COLO668 (cell line): ENCODE results near the gene IQCF2.
A peak's percentile ranks its signal among the peaks of the same experiment; 100 is the strongest.
"Not testable (repeated sequence)": the region's sequence is repeated elsewhere in the genome, so short reads cannot be mapped to it uniquely, and the experiment has no call there.

ENCODE experiments used
- DNase-seq: peaks from one replicate; lab custom pipeline; 2025; ENCODE audit not compliant: unreplicated experiment; lab: John Stamatoyannopoulos, UW

The IQCF2 gene

DNA sequence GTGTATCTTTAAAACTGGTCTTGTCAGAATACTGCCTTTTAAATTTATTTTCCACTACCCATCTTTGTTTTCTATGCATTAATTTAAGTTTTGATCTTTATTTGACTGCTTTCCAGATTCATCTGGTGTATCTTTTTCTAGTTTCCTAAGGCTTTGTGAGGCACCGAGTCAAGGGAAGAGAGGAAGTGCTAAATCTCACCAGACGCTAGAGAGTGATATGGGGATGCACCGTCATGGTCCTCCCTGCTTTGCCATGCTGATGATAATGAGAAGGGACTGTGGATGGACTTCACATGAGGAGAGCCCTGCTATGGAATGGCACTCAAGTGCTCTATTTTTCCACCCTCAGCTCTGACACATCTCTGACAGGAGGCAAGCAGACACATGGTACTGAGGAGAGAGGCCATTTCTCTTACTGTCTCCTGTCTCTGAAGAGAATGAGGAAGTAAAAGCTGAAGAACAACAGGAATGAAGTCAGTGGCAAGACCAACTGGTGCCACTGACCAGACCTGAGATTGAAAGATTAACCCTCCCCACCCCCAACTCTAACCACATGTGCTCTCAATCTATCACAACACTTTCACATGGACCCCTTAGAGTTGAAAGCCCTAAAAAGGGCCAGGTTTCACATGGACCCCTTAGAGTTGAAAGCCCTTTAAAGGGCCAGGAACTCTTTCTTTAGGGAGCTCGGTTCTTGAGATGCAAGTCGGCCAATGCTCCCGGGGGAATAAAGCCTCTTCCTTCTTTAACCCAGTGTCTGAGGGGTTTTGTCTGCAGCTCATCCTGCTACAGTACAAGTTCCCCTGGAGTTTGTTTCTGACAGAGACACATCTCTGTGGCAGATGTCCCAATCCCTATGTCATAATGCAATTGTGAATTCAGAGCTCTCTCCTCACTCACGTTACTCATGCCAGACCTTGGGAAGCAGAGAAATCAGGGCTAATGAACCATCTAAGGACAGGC lies at the start of gene IQCF2:
IQCF2 (plus strand) TSS at position 913 of the 963 bp plus-strand sequence. CDS start 52 bp downstream, outside the sequence.
- no peak for DNase-seq

DNA sequence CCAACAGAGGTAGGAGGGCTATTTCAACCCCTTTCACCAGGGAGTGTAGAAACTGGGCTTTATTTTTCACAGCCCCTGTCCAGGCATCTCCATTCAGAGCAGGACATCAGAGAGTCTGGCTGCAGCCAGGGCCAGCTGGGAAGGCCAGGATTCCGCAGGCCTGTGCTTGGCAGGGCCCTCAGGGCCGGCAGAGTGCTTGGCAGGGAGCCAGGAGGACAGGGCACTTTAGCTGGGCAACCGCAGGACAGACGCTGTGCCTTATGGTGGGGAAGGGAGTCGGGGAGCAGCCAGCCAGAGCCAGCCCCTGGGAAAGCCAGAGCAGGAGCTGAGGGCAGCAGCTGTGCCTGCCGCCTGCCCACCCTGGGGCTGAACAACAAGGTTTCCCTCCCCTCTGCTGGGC lies 47.9 kb upstream of the IQCF2 start:
- peak; percentile 31 for DNase-seq

DNA sequence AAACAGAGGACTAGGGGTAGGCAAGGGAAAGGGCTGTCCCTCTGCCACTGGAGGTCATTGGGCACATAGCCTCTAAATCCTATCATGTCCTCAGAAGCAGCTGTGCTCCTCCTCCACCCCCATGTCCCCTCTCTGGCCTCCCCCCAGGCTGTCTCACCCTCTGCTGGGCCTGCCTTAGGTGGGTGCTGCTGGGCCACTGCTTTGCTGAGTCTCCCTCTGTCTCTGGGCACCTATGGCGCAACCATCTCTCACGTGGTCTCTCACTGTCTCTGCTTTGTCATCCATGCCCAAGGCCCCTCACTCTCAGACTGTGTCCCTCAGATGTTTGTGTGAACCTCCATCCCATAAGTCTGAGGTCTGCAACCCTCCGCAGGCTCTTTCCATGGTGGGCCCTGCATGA lies 47.4 kb upstream of the IQCF2 start:
- DNase-seq: no peak

DNA sequence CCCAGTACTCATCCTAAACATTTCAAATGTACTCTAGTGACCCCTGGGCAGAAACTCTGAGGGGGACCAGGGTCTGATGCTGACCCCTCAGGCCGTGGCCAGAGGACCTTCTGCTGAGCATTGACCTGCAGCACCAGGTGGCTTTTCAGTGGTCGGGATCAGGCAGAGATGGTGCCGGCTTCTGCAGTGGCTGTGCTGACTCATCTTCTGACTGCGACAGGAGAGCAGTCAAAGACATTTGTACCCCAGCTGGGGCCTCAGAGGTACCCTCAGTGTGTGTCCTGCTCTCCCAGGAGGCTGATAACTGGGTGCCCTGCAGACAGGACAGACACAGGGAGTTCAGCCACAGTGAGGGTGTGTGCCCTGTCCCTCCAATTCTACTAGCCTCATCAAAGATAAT lies 45.8 kb upstream of the IQCF2 start:
- DNase-seq: no peak

DNA sequence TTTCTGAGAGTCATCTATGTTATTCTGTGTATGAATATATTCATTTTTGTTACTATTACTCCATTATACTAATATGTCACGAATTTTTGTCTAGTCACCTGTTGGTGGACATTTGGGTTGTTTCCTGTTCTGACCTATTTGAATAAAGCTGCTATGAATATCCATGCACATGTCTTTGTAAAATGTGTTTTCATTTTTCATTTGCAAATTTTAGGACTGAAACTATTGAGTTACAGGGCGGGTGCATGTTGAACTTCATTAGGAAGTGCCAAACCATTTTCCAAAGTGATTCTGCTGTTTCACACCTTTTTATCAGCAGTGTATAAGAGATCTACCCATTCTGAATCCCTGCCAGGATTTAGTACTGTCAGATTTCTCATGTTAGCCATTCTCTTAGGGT lies 44.7 kb upstream of the IQCF2 start:
- no peak for DNase-seq

DNA sequence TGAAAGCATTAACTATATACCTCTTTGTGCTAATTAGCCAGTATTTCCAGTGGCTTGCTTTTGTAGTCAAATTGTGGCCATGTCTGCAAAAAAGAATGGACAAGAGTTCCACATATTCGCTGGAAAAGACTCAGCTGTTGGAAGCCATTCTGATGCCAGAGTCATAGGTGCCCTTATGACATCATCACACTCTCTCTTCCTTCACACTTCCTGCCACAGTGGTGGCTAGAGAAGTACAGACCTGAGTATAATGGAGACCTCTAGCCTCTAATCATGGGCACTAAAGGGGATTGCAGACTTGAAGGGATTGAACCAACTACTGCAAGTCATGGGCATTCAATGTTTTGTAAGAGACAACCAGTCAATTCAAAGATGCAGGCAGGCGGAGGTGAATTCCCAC lies 44.0 kb upstream of the IQCF2 start:
- no peak for DNase-seq

DNA sequence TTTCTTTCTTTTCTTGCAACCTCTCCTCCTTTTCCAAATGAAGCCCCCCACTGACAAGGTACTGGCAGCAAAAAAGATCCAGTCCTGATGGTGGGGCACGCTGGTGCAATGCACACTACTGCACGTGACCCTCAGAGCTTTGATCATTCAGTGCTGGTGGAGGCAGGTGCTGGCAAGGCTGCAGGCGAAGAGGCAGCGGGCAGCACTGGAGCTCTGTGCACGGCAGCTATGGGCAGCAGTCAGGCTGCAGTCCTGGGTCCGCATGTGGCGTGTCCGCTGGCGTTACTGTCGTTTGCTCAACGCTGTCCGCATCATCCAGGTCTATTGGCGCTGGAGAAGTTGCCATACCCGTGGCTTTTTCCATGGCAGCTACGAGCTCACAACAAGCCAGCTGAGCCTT lies 42.3 kb upstream of the IQCF2 start:
- no peak for DNase-seq

DNA sequence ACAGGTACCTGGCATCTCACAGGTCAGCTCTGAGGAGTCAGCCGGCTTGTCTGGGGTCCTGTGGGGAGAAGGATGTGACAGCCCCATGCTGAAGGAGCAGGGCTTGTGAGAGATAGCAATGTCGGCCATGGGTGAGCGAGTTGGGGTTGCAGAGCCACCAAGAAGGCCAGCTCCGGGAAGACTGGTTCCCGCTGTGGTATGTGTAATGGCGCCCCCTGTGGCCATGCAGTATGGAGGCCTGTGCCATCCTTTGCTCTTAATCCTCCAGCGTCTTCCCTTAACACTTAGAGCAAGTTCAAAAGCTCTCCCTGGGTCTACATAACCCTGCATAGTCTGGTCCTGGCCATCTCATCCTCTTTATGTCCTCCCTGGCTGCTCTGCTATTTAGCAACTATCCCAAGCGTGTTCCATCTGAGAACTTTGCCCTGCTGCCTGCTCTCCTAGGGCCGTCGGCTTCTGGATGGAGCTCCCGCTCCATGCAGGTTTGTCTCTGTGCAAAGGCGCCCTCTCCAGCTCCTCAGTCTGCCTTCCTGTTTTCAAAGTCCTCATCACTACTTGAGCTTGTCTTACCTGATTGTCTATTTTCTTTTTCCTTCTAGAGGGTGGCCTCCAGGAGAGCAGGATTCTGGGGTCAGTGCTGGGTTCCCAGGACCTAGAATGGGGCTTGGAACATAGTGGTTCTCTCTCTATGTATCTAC lies 41.6 kb upstream of the IQCF2 start:
- DNase-seq: peak; percentile 11

DNA sequence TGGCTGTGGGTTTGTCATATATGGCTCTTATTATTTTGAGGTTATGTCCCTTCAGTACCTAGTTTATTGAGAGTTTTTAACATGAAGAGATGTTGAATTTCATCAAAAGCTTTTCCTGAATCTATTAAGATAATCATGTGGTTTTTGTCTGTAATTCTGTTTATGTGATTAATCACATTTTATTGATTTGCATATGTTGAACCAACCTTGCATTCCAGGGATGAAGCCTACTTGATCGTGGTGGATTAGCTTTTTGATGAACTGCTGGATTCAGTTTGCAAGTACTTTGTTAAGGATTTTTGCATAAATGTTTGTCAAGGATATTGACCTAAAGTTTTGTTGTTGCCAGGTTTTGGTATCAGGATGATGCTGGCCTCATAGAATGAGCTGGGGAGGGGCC lies 33.1 kb upstream of the IQCF2 start:
- DNase-seq: no peak

DNA sequence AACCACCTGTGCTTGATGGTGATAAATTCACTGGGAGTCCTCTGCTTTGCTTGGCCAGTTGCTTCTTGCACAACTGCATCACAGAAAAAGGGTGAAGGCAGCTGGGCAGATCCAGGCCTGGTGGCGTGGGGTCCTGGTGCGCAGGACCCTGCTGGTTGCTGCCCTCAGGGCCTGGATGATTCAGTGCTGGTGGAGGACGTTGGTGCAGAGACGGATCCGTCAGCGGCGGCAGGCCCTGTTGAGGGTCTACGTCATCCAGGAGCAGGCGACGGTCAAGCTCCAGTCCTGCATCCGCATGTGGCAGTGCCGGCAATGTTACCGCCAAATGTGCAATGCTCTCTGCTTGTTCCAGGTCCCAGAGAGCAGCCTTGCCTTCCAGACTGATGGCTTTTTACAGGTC lies 31.1 kb upstream of the IQCF2 start:
- no peak for DNase-seq

DNA sequence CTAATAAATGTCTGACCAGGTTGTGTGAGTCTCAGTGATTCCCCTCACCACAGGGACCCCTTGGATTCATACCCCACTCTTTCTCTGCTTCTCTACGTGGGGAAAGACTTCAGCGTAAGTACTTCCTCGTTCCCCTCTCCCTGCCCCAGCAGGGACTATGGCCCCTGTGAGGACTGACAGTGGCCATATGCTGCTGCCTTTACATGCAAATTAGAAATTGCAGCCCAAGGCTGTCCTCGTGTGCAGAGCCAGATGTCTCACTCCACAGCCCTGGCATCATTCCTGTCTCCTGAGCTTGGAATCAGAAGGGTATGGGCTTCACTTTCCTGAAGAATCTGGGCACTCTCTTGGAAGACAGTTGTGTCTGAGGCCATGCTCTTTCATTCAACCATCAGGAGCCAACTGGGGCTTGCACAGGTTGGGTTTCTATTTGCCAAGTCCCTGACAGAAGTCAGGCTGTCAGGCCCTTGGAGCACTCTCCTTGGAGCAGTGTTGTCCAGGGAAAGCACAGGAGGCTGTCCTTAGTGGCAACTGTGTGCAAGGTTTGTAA lies 30.5 kb upstream of the IQCF2 start:
- DNase-seq: no peak

DNA sequence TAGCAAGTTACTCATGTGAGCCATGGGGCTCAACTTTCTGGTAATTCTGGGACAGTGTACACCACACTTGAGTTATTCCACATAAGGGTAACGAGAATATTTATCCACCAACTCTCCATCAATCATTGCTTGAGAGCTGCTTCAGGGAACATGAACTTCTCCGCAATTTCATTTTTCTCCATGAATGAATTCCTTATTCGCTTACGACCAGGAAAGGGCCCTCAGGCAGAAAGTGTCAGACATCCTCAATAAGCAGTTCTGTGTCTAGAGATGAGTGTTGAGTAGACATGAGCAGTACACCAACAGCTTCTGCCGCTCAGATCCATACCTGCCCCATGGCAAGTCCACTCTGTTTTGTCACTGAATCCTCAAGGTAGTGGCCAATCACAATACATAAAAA lies 24.8 kb upstream of the IQCF2 start:
- DNase-seq: no peak

DNA sequence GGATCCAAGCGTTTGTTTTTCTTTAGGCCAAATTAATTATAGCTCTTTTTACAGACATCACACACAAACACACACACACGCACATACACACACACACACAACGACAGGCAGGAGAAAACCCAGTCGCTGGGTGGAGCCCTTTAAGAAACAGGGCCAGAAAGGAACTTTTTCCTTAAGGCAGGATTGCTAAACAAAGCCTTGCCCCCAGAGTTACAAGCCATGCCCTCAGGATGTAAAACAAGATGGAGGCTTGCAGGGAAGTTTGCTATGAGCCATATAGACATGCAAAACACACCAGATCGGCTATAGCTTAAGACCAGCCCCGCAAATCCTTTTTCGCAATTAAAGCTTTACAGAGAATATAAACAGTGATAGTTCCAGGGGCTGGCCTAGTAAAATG lies 16.3 kb upstream of the IQCF2 start:
- DNase-seq: no peak

DNA sequence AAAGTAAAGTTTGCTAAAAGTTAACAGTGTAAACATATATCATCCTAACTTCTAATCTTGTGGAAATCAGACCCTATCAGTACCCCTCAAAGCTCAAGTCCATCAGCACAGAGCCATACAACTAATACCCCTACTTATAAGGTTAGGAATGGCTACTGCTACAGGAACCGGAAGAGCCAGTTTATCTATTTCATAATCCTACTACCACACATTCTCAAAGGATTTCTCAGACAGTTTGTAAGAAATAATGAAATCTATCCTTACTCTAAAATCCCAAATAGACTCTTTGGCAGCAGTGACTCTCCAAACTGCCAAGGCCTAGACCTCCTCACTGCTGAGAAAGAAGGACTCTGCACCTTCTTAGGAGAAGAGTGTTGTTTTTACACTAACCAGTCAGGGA lies 6.0 kb upstream of the IQCF2 start:
- not testable (repeated sequence) for DNase-seq

DNA sequence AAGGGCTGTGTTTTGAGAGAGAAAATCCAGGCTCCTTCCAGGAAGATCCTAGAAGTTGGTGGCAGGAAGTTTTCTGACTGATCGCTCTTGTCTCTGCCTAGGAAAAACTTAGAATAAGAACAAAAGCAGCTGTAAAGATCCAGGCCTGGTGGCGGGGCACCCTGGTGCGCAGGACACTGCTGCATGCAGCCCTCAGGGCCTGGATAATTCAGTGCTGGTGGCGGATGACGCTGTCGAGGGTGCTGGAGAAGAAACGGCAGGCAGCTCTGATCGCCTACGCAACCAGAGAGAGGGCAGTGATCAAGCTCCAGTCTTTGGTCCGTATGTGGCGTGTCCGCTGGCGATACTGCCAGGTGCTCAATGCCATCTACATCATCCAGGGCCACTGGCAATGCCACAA lies 1.5 kb downstream of the IQCF2 start:
- DNase-seq: no peak

DNA sequence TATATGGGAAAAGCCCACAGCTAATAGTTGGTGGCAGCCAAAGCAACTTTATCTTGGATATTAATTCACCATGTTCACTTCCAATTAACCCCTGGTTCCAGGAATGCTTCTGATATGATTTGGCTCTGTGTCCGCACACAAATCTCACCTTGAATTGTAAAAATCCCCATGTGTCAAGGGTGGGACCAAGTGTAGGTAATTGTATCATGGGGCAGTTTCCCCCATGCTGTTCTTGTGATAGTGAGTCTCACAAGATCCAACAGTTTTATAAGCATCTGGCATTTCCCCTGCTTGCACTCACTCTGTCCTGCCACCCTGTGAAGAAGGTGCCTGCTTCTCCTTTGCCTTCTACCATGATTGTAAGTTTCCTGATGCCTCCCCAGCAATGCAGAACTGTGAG lies 7.5 kb downstream of the IQCF2 start:
- DNase-seq: not testable (repeated sequence)

DNA sequence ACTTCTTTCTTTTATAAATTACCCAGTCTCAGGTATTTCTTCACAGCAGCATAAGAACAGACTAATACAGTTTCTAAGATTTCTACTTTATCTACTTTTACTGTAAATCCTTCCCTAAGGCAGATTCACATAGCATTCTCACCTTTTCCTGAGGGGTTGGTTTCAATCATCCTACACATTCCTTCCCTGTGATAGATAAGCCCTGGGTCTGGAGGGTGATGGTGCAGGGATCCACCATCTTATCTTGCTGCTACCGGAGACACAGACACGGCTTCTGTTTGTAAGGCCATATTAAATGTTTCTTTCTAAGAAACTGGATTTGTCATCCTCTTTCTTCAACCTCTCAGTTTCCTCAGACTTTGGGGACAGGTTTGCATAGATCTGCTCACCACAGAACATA lies 7.9 kb downstream of the IQCF2 start:
- no peak for DNase-seq

DNA sequence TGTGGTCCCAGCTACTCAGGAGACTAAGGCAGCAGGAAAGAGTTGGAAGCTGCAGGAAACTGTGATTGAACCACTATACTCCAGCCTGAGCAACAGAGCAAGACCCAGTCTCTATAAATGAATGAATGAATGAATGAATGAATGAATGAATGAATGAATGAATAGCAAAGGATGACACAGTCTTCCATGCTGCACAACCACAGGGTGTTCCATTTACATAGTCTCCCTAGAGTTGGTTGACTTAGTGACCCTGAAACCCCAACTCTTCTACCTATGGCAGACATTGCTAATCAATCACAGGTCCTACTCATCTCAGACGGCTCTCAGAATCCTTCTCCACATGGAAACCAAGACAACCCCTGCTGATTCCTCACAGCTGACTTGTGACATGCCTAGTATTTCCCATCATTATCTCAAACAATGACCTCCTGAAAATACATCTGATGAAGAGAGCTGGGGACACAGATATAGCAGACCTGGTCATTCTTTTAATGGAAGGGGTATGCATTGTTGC lies 11.9 kb downstream of the IQCF2 start:
- DNase-seq: no peak

DNA sequence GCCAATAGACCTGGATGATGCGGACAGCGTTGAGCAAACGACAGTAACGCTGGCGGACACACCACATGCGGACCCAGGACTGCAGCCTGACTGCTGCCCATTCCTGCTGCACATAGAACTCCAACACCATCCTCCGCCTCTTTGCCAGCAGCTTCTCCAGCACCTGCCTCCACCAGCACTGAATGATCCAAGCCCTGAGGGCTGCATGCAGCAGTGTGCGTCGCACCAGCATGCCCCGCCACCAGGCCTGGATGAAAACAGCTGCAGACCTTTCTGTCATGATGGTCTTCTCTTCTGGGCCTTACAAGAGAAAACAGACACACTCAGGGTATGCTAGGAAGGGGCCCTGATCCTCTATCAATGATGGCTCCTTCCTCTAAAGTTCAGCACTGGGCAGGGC lies 12.5 kb downstream of the IQCF2 start:
- DNase-seq: no peak

DNA sequence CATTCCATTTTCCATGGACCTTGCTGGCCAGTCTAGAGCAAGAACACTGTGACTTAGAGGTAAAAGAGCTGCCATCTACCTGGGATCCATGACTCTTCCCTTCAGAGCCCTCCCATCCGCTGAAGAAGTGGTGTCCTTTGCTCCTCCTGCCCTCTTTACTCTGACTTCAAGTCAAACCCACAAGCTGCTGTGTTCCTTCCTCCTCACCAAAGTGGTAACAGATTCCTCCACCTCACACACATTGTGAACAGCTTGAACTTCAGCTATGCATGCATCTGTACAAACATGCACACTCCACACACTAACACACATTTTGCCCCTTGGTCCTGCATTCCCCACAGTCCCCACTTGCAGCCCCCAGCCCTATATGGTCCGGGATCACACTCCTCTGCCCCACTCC lies 13.0 kb downstream of the IQCF2 start:
- no peak for DNase-seq

DNA sequence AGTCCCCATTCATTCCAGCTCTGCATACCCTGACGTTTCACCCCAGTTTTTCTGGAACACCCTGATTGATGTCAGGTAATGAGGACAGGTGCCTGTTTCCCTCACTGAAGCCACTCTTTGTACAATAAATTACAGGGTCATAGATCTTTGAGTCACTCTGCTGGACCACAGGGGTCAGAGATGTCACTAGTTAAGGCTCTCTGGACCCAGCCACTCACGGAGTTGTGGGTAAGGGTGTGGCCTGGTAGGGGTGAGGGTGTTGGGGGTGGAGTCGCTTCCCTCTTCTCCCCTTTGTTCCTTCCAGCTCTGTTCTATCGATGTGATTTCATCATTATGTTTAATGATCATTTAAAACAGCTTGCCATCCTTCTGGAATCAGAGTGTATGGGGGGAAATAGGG lies 13.5 kb downstream of the IQCF2 start:
- no peak for DNase-seq

DNA sequence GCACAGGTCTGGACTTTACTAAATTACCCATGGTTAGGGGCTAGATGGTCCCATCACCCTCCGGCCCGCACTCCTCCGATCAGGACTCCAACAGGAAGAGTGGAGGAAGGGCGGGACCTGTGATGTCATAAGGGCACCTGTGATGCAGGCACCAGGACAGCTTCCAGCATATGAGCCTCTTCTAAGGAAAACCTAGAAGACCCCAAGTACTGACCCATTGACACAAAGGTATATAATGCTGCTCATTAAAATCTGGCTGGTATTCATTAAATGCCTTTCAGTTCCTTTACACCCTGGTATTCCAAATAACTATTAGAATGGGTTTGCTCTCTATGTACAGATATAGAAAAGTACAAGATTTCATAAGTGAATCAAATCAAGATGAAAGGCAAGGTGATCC lies 14.1 kb downstream of the IQCF2 start, which contains the start of gene IQCF5:
IQCF5 (minus strand) TSS at position 101 of the 400 bp plus-strand sequence; CDS start at position 31, 70 bp downstream.
- no peak for DNase-seq
